Neuronal stem cell (in vitro differentiated cells): ENCODE results near the gene PROM2.

Source experiments
- DNase-seq: peaks from one replicate; pipeline ENCODE4 v3.0.0-alpha.2; 2013; ENCODE audit warnings: low spot score
- H2AFZ ChIP-seq: one replicate; pipeline ENCODE4 v1.6.1; 2013; ENCODE audit warnings: mild to moderate bottlenecking, low read length, inconsistent platforms
- H2AK5ac ChIP-seq: 2 replicates; pipeline ENCODE4 v1.6.1; 2013; ENCODE audit warnings: low read depth, mild to moderate bottlenecking, inconsistent platforms, low read length, moderate library complexity, mixed read lengths
- H2BK120ac ChIP-seq: 2 replicates; pipeline ENCODE4 v1.6.1; 2013; ENCODE audit warnings: low read depth, mild to moderate bottlenecking, inconsistent platforms, low read length, moderate library complexity, mixed read lengths
- H2BK12ac ChIP-seq: one replicate; pipeline ENCODE4 v1.6.1; 2013; ENCODE audit warnings: low read length, inconsistent platforms
- H2BK15ac ChIP-seq: 2 replicates; pipeline ENCODE4 v1.6.1; 2013; ENCODE audit warnings: mild to moderate bottlenecking, low read length, inconsistent platforms, mixed read lengths
- H2BK5ac ChIP-seq: one replicate; pipeline ENCODE4 v1.6.1; 2013; ENCODE audit warnings: inconsistent platforms, mild to moderate bottlenecking, low read length, moderate library complexity
- H3K14ac ChIP-seq: one replicate; pipeline ENCODE4 v1.6.1; 2013; ENCODE audit warnings: low read length, inconsistent platforms
- H3K18ac ChIP-seq: 2 replicates; pipeline ENCODE4 v1.6.1; 2013; ENCODE audit warnings: low read length, inconsistent platforms
- H3K23ac ChIP-seq: 2 replicates; pipeline ENCODE4 v1.6.1; 2013; ENCODE audit warnings: low read depth, mild to moderate bottlenecking, mixed read lengths, low read length, inconsistent platforms; ENCODE audit not compliant: poor library complexity
- H3K27ac ChIP-seq: replicated peaks from 3 replicates; pipeline ENCODE4 v1.5.1; 2013; ENCODE audit warnings: low read length, inconsistent platforms
- H3K27me3 ChIP-seq, 3 experiments: 2 replicates each; pipeline ENCODE4 v1.6.1; 2013; ENCODE audit warnings: low read length in 3 of 3, mild to moderate bottlenecking in 2 of 3, inconsistent platforms in 1 of 3, low read depth in 1 of 3, mixed read lengths in 1 of 3, moderate library complexity in 1 of 3; ENCODE audit not compliant: control insufficient read depth in 3 of 3, insufficient read depth in 3 of 3
- H3K36me3 ChIP-seq, 2 donors: replicated peaks in 1 of 2; 2 replicates each; pipeline ENCODE4 v1.6.1; 2013; ENCODE audit warnings: low read length in 2 of 2; ENCODE audit not compliant: control insufficient read depth in 2 of 2, insufficient read depth in 2 of 2
- H3K4ac ChIP-seq: 2 replicates; pipeline ENCODE4 v1.6.1; 2013; ENCODE audit warnings: inconsistent platforms, mild to moderate bottlenecking, low read length, moderate library complexity
- H3K4me1 ChIP-seq, 2 donors: 1 replicate in 1 of 2; 2 replicates in 1 of 2; pipeline ENCODE4 v1.6.1; 2013; ENCODE audit warnings: low read length in 2 of 2, low read depth in 1 of 2; ENCODE audit not compliant: control insufficient read depth in 2 of 2, insufficient read depth in 1 of 2
- H3K4me2 ChIP-seq: one replicate; pipeline ENCODE4 v1.6.1; 2013; ENCODE audit warnings: mild to moderate bottlenecking, low read length, inconsistent platforms; ENCODE audit not compliant: insufficient read depth, poor library complexity, severe bottlenecking
- H3K4me3 ChIP-seq, 2 donors: 2 replicates each; pipeline ENCODE4 v1.5.1; 2013; ENCODE audit warnings: low read length in 2 of 2, mild to moderate bottlenecking in 2 of 2, inconsistent platforms in 1 of 2, moderate library complexity in 1 of 2
- H3K79me1 ChIP-seq: one replicate; pipeline ENCODE4 v1.6.1; 2013; ENCODE audit warnings: low read depth, mild to moderate bottlenecking, inconsistent platforms, low read length, moderate library complexity
- H3K9ac ChIP-seq: one replicate; pipeline ENCODE4 v1.6.1; 2013; ENCODE audit warnings: mild to moderate bottlenecking, low read depth, low read length, inconsistent platforms; ENCODE audit not compliant: poor library complexity
- H3K9me3 ChIP-seq, 2 donors: replicated peaks in 1 of 2; 2 replicates each; pipeline versions ENCODE3 to v1.6.1; 2013; ENCODE audit warnings: low read length in 2 of 2, mild to moderate bottlenecking in 2 of 2, inconsistent platforms in 1 of 2, low read depth in 1 of 2, mixed read lengths in 1 of 2, moderate library complexity in 1 of 2; ENCODE audit not compliant: control insufficient read depth in 2 of 2, insufficient read depth in 1 of 2
- H4K8ac ChIP-seq: one replicate; pipeline ENCODE4 v1.6.1; 2013; ENCODE audit warnings: low read depth, mild to moderate bottlenecking, inconsistent platforms, low read length, moderate library complexity
- H4K91ac ChIP-seq: one replicate; pipeline ENCODE4 v1.6.1; 2013; ENCODE audit warnings: low read length, low read depth, mild to moderate bottlenecking, inconsistent platforms; ENCODE audit not compliant: poor library complexity
- WGBS, 2 donors: extraction: QIAGEN DNeasy Blood & Tissue Kit; methylation state at CpG; one replicate each; pipeline ENCODE4 v1.1.7; 2013; ENCODE audit warnings: missing lambda C conversion rate in 2 of 2, mixed read lengths in 1 of 2; ENCODE audit not compliant: insufficient read length in 2 of 2, insufficient replicate concordance in 1 of 2; ENCODE audit errors: extremely low coverage in 2 of 2; 5-methylcytosine and 5-hydroxymethylcytosine counted together

PROM2 gene

GRCh38 chr2:95261602-95262001, 12.6 kb upstream of the PROM2 start:
- H3K27me3 ChIP-seq: peaks cover 0 to 9% (median 0%) of the 10 kb centered on the region in 3 experiments
- no peak overlapping the region for H3K9ac ChIP-seq
- H3K27ac ChIP-seq: no peak overlapping the region
- peaks cover 0 to 2% of the 10 kb centered on the region in 2 donors for H3K9me3 ChIP-seq
- no peak overlapping the region for H3K4ac ChIP-seq
- no peak overlapping the region for H3K23ac ChIP-seq
- H3K79me1 ChIP-seq: no peaks in the 10 kb centered on the region
- WGBS, 2 donors: no CpG with 5 or more reads among the region's 6 CpGs
- no peak overlapping the region for H3K18ac ChIP-seq
- H2BK5ac ChIP-seq: no peak overlapping the region
- DNase-seq: no peak
- no peak overlapping the region for H2BK120ac ChIP-seq
- H3K4me1 ChIP-seq: no peaks in the 10 kb centered on the region
- H2BK12ac ChIP-seq: no peak overlapping the region
- H3K36me3 ChIP-seq: peaks cover 0 to 2% of the 10 kb centered on the region in 2 donors
- no peak overlapping the region for H2BK15ac ChIP-seq
- H4K8ac ChIP-seq: no peak overlapping the region
- no peak overlapping the region for H4K91ac ChIP-seq
- H3K4me3 ChIP-seq: no peak overlapping the region
- no peak overlapping the region for H2AFZ ChIP-seq
- no peak overlapping the region for H3K14ac ChIP-seq
- no peak overlapping the region for H2AK5ac ChIP-seq
- no peak overlapping the region for H3K4me2 ChIP-seq

- no peak overlapping the region for H2AFZ ChIP-seq
- no peak overlapping the region for H2BK5ac ChIP-seq
- H3K9me3 ChIP-seq: peaks cover 0 to 2% of the 10 kb centered on the region in 2 donors
- H3K23ac ChIP-seq: no peak overlapping the region
- H2AK5ac ChIP-seq: no peak overlapping the region
- H2BK15ac ChIP-seq: no peak overlapping the region
- no peaks in the 10 kb centered on the region for H3K79me1 ChIP-seq
- no peak overlapping the region for H3K4ac ChIP-seq
- no peak overlapping the region for H4K91ac ChIP-seq
- peaks cover 0 to 9% (median 0%) of the 10 kb centered on the region in 3 experiments for H3K27me3 ChIP-seq
- no peak for DNase-seq
- H3K27ac ChIP-seq: no peak overlapping the region
- H3K9ac ChIP-seq: no peak overlapping the region
- WGBS, 2 donors: no CpG with 5 or more reads among the region's 2 CpGs
- H3K36me3 ChIP-seq: peaks cover 0 to 2% of the 10 kb centered on the region in 2 donors
- H3K4me1 ChIP-seq: peaks cover 4 to 6% of the 10 kb centered on the region in 2 donors
- H4K8ac ChIP-seq: no peak overlapping the region
- H3K4me2 ChIP-seq: no peak overlapping the region
- H3K14ac ChIP-seq: no peak overlapping the region
- no peak overlapping the region for H2BK12ac ChIP-seq
- H2BK120ac ChIP-seq: no peak overlapping the region
- no peak overlapping the region for H3K18ac ChIP-seq
- no peak overlapping the region for H3K4me3 ChIP-seq
Observed at GRCh38 chr2:95262896-95263542, 11.2 kb upstream of the PROM2 start.

DNA sequence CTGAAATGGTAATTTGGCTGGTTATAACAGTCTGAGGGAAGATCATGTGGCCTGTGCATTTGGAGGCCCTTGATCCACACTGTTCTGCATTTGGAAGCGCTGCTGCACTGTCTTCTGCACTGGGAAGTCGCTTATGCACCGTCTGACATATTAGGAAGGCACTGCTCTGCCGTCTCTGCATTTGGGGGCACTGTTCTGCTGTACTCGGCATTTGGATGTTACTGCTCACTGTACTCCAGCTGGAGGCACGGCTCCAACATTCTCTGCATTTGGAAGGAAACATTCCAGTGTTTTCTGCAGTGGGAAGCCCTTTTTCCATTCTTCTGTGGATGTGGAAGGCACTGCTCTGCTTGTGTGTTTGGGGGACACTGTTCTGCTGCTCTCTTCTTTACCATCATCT, 9.6 kb upstream of the PROM2 start:
- Histone ChIP-seq H3K9me3 (no peaks in the 10 kb centered on the region), H4K8ac (no peak overlapping the region), H3K4me1 (peaks cover 11 to 12% of the 10 kb centered on the region in 2 donors), H2BK15ac (no peak overlapping the region), H3K27me3 (peaks cover 0 to 9% (median 0%) of the 10 kb centered on the region in 3 experiments), H2AK5ac (no peak overlapping the region), H3K9ac (no peak overlapping the region), H3K4me2 (no peak overlapping the region), H3K36me3 (peaks cover 0 to 2% of the 10 kb centered on the region in 2 donors), H3K18ac (no peak overlapping the region), H2BK12ac (no peak overlapping the region), H3K23ac (no peak overlapping the region), H2BK120ac (no peak overlapping the region), H4K91ac (no peak overlapping the region), H3K4ac (no peak overlapping the region), H2BK5ac (no peak overlapping the region), H3K14ac (no peak overlapping the region), H3K4me3 (no peak overlapping the region), H2AFZ (no peak overlapping the region), H3K79me1 (no peaks in the 10 kb centered on the region), H3K27ac (no peak overlapping the region)
- no peak for DNase-seq
- WGBS, 2 donors: no CpG with 5 or more reads among the region's 6 CpGs

DNA sequence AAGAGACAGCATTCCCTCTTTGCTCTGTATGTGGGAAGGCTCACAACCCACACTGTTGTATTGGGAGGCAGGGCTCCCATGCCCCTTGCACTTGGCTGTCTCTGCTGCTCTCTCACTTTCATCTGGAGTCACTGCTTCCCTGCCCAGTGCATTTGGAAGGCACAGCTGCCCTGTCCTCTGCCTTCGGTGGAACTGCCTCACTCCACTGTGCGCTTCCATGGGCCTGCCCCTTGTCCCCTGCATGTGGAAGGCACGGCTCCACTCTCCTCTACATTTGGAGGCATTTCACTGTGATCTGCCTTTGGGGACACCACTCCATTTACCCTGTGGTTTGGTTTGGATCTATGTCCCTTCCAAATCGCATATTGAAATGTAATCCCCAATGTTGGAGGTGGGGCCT, 9.1 kb upstream of the PROM2 start:
- Histone ChIP-seq H3K4ac (no peak overlapping the region), H3K14ac (no peak overlapping the region), H3K36me3 (peaks cover 0 to 2% of the 10 kb centered on the region in 2 donors), H3K27me3 (peaks cover 0 to 9% (median 0%) of the 10 kb centered on the region in 3 experiments), H2BK12ac (no peak overlapping the region), H3K4me2 (no peak overlapping the region), H3K23ac (no peak overlapping the region), H2BK120ac (no peak overlapping the region), H4K91ac (no peak overlapping the region), H3K9ac (no peak overlapping the region), H3K4me3 (no peak overlapping the region), H3K27ac (no peak overlapping the region), H3K4me1 (peaks cover 11 to 12% of the 10 kb centered on the region in 2 donors), H3K9me3 (no peaks in the 10 kb centered on the region), H3K79me1 (no peaks in the 10 kb centered on the region), H4K8ac (no peak overlapping the region), H2BK5ac (no peak overlapping the region), H2BK15ac (no peak overlapping the region), H2AK5ac (no peak overlapping the region), H2AFZ (no peak overlapping the region), H3K18ac (no peak overlapping the region)
- WGBS, 2 donors: no CpG with 5 or more reads among the region's 4 CpGs
- no peak for DNase-seq
